Amniotic stem cell (primary cell): ENCODE data around the gene INPP5A.
"Not testable (repeated sequence)": the region's sequence is repeated elsewhere in the genome, so short reads cannot be mapped to it uniquely, and the experiment has no call there.

Source experiments
- DNase-seq: peaks from one replicate; lab custom pipeline; 2025; lab: John Stamatoyannopoulos, UW

Gene INPP5A

GRCh38 chr10:132825783-132826523 is 288.4 kb downstream of the INPP5A start:
- not testable (repeated sequence) for DNase-seq

GRCh38 chr10:132826524-132827422 is 289.2 kb downstream of the INPP5A start:
- DNase-seq: no peak

- no peak for DNase-seq
Measured at GRCh38 chr10:132827423-132827789, 289.8 kb downstream of the INPP5A start.

- DNase-seq: no peak
Measured at GRCh38 chr10:132827861-132828539, 290.4 kb downstream of the INPP5A start.

GRCh38 chr10:132828681-132829080 is 291.1 kb downstream of the INPP5A start:
- DNase-seq: no peak

GRCh38 chr10:132829403-132829802 is 291.8 kb downstream of the INPP5A start:
- no peak for DNase-seq

GRCh38 chr10:132832186-132832969 is 294.8 kb downstream of the INPP5A start:
- no peak for DNase-seq
